Stimulated activated CD8-positive, alpha-beta memory T cell treated with anti-CD3 and anti-CD28 coated beads, Interleukin-4, amount 100 ng/mL, for 4 hours (primary cell): ENCODE measurements around the gene DYNC1I2.
"Not testable (repeated sequence)": the region's sequence is repeated elsewhere in the genome, so short reads cannot be mapped to it uniquely, and the experiment has no call there.

Experiments
- DNase-seq, 2 donors: peaks; one replicate each; pipeline ENCODE4 v3.0.0-alpha.2; 2020; ENCODE audit warnings: low read depth in 2 of 2, low spot score in 1 of 2

Gene DYNC1I2

GRCh38 chr2:171774581-171774980, 87.3 kb downstream of the DYNC1I2 start:
- not testable (repeated sequence) for DNase-seq

- DNase-seq, result no peak
Observed at GRCh38 chr2:171778515-171778914, 91.2 kb downstream of the DYNC1I2 start.

- DNase-seq, result no peak
Observed at GRCh38 chr2:171785450-171785849, 98.2 kb downstream of the DYNC1I2 start.

GRCh38 chr2:171787333-171788072, 100.2 kb downstream of the DYNC1I2 start:
- DNase-seq, result no peak

GRCh38 chr2:171788316-171788993, 101.2 kb downstream of the DYNC1I2 start:
- no peak for DNase-seq

- DNase-seq, result no peak
Observed at GRCh38 chr2:171789956-171790355, 102.7 kb downstream of the DYNC1I2 start.

- no peak for DNase-seq
Observed at GRCh38 chr2:171791361-171791760, 104.1 kb downstream of the DYNC1I2 start.

GRCh38 chr2:171792157-171792556, 104.9 kb downstream of the DYNC1I2 start:
- DNase-seq, result no peak

GRCh38 chr2:171792886-171793580, 105.8 kb downstream of the DYNC1I2 start:
- no peak for DNase-seq

GRCh38 chr2:171793691-171794678, 106.7 kb downstream of the DYNC1I2 start:
- no peak for DNase-seq

GRCh38 chr2:171794918-171795317, 107.6 kb downstream of the DYNC1I2 start:
- no peak for DNase-seq
